HG03066 (cell line): ENCODE results near the gene PPP1R9A.

Experiments used
- ATAC-seq: cut with Tn5 transposase; IDR thresholded peaks from one replicate; pipeline ENCODE4 v1.9.1; 2021; ENCODE audit warnings: low read depth; ENCODE audit not compliant: unreplicated experiment

The PPP1R9A gene

DNA sequence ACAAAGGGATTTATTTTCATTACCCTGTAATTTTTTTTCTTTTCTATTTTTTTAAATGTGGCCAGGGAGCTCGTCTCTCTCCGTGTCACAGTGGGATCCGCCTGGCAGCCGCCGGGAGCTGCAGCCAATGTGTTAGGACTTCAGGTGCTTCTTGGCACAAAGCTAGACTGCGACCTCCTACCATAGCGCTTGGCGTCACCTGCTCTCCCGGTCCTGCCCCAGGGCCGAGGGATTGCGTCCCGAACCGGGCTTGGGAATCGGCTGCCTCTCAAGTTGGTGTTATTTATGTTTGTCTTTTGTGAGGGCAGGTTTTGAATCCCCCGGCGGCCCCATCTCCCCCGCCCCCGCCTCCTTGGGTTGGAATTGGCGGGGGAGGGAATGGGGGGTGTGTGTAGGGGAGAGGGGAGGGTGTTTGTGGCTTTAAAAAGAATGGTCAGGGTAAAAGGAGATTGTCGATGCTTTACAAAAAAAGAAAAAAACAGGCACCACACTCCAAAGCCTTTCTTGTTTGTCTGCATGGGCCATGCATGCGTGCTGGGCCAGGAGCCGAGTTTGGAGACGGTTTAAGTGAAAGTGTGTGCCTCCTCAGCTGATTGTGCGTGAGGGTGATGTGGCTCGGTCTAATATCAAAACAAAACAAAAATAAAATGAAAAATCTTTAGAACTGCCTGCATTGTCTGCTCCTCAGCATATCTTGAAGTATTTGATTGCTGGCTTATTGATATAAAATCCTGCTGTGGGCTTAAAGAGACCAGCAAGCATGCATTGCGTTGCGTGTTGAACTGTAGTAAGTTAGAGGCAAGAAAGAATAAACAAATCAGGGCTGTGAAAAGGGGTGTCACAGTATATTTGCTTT is 1.2 kb downstream of the PPP1R9A start:
- no peak for ATAC-seq

DNA sequence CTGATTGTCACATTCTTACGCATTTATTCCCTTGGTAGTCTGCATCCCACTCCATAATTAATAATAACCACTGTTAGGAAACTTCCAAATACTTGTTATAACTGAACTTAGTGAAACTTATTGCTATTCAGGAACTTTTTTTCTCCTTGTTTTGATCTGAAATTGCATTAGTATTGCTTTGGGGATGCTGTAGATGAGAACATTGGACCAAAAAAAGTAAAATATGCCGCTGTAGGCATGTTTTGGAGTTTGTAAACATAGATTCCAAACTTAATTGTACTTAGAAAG is 1.7 kb downstream of the PPP1R9A start:
- no peak for ATAC-seq

DNA sequence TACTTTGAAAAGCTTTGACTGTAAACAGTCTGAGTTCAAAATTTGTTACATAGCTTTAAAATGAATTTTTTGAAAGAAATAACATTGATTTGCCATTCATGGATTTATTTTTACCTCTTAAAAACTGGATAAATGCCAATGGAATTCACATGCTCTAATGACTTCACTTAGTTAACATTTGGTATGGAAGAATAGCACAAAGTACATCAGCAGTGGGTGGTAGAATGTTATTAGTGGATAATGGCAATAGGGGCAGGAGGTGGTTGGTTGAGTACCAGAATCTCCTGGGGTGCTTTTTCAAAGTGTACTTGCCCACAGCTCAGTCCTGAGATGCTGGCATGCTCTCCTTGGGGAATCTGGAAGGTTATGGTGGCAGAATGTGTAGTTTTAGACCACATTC is 4.7 kb downstream of the PPP1R9A start:
- no peak for ATAC-seq

DNA sequence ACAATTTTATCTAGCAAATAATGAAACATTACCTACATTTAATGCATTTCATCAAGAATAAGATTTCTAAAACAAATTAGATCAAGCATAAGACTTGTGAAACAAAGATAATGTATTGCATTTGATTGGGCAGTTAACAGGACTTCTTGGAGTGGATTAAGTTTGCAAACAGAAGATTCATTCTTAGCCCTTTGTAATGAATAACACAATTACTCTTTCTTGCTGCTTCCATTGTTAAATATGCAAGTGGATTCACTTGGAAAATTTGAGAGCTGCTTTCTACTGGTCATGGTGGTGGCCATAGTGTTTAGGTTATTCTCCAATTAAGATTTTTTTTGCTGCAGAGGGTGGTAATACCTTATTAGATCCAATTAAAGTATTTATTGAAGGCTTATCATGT is 6.0 kb downstream of the PPP1R9A start:
- no peak for ATAC-seq

DNA sequence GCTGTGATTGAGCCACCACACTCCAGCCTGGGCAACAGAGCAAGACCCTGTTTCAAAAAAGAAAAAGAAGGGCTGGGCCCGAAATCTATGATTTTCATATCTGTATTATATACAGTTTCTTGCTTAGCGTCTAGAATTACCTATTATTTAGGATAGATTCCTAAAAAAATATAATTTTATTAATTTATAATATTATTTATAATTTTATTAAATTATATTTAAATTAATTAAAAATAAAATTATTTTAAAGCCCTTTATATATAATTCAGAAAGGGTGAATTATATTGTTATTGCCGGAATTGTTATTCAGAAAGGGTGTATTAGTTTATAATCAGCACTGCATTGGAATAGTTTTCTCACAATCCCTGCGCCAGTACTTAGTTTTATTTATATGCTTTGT is 14.5 kb downstream of the PPP1R9A start:
- no peak for ATAC-seq

DNA sequence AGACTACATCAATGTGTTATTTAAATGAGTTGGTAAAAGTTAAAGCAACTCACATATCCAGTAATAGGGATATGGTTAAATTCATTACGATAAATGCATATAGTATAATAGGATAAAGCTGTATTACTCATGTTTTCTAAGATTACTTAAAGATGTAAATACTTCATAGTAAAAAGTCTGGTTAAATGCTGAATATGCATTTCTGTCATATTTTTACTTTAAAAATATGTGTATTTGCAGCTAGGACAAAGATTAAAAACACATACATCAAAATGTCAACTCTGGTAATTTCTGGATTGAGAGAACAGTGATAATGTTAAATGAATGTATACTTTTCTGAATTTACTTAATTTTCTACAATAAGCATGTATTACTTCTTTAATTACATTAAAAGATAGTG is 15.1 kb downstream of the PPP1R9A start:
- no peak for ATAC-seq

DNA sequence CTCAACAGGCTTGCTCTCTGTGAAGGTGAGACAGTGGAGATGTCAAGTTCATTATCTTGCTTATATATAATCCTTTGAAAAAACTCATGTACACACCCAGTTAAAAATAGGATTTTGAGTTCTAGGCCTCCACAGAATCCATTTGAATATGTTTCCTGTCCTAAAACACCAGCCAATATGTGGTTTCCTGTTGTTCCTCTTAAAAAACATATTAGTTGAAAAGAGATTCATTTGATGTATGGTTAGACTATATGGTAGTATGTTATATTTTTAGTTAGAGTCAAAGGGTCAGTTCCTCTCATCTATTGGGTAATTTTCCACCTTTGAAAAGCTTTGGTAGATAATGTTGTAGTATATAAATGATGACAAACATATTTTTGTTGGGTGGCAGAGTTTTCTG is 16.0 kb downstream of the PPP1R9A start:
- ATAC-seq: no peak

DNA sequence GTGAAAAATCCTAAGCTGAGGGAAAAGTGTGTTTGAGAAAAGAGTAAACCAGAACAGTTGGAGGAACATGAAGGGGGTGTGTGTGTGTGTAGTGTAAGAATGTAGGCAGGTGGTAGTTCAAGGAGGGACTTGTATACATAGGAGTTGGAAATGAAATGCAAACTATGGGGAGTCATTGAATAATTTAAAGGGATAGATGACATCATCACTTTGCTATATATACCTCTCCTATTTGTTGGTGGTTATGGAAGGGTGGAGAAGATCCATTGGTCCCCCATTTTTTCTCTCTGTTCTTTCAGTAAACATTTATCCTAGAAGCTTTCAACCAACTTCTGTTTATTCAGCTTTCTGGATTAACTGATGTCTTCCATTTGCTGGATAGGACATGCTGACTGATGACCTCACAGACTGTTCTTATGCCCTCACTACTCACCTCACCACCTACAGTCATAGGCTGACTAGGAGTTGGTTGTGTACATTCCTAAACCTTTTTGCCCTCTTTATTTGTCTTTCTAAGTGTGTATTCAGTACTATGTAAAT is 20.8 kb downstream of the PPP1R9A start:
- no peak for ATAC-seq

DNA sequence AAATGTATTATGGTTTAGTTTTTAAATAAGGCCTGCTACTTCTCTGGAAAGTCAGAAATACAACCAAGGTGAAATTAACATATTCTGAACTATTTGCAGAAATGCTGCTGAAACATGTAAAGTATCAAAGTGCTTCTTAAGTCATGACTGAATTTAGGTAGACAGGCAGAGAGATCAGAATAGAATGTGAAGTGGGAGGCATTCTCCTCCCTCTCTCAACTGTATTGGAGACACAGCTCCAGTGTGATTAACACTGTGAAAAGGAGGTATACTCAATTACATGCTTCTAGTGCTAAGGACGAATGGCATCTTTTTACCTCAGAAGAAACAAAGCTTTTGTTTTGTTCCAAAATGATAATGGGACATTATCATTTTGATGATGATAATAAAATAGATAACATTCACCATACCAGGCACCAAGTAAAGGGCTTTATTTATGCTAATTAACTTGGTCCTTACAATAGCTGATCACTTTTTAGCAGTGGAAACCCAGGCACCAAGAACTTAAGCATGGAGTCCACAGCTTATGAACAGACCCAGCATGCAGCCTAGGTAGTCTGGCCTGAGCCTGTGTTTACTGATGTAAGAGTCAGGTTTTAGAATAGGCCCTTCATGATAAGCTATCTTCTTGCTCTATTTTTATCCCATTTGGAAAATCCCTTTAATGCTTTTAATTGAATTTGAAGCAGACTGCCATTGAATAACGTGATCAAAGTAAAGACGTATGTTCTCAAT is 26.0 kb downstream of the PPP1R9A start:
- no peak for ATAC-seq

DNA sequence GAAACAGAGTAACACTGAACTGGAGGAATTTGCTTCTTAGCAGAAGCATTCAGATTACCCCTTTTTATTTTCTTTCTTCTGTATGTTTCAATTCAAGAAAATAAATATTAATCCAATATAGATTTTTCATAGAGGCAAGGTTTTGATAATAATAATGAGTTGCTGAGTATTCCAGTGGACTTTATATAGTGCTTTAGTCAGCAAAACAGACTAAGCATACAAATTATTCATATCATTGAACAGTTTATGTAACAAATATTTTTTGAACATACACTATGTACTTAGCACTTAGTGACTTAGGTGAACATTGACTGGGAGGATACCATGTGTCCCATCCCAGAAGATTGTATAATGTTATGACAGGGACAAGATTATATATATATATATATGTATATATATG is 32.0 kb downstream of the PPP1R9A start:
- ATAC-seq: no peak

DNA sequence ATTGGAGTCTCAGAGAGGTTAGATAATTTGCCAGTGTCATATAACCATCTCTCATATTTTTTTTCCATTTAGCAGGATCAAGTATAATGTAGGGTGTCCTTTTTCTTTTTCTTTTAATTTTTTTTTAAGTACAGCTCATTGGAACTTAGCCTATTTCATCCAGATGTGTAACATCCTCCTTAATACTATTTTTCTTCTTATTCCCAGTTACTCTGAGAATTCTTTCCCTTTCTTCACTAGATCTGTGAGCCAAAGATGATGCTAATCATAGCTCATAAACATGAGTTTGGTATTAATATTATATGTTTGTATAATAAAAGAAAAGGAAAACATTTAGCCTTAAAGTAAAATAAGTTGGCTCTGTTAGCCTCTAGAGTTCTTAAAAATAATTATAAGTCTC is 32.8 kb downstream of the PPP1R9A start:
- no peak for ATAC-seq

DNA sequence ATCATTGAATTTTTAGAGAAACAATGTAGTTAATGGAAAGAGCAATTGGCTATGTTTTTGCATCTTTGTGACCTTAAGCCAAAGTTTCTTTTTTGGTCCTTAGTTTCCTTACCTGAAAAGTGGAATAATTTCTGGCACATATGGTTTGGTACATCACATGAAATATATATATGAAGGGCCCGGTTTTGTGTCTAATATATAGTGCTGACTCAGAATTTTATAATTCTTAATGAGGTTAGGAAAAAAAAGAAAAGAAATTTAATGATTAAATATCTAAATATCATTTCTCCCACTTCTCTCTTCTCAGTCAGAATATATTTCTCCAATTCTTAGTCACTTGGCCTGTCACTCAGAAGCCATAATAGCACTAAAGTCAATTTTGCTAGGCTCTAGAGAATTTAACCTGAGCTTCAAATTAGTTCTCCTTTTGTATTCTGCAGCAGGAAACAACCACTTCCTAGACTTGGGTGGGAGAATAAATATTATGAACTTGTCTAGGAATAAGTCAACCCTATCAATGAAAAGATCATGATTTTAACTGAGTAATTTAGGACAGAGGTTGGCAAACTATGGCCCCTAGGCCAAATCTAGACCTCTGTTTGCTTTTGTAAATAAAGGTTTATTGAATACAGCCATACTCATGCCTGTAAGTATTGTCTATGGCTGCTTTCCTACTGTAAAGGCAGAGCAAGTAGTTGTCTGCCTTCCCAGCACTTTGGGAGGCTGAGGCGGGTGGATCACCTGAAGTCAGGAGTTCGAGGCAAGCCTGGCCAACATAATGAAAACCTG is 34.6 kb downstream of the PPP1R9A start:
- ATAC-seq: no peak

DNA sequence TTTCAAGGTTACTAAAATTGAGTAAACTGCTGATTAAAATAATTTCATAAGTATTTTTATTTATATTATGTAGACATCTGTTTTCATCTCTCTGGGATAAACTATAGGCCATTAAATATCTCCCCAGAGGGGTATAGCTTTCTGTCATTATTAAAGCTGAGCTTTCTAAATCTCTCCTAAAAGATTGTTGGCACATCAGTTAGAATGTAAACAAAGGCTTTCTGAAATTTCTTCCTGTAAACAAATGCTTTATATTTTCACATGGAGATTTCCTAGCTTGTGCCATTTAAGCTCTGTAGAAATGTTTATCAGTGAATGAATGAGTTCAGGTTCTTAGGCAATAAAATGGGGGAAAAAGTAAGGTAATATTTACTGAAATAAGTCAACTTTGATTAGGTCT is 35.7 kb downstream of the PPP1R9A start:
- no peak for ATAC-seq

DNA sequence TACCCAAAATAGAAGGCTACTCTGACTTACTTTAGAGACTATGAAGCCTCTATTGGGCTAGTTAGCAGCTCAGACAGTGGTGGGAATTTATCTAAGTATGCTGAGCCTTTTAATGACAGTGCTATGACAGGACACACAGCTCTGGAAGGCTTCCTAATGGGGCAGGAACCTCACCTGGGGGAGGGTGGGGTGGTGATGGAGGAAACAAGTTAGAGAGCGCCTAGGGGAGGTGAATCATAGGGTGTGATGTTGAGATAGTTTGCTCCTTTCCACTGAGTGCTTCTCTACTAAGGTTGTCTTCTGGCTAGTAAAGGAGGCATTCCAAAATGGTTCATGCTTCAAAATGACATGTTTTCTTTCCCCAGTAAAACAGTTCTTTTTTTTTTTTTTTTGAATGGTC is 42.1 kb downstream of the PPP1R9A start:
- no peak for ATAC-seq

DNA sequence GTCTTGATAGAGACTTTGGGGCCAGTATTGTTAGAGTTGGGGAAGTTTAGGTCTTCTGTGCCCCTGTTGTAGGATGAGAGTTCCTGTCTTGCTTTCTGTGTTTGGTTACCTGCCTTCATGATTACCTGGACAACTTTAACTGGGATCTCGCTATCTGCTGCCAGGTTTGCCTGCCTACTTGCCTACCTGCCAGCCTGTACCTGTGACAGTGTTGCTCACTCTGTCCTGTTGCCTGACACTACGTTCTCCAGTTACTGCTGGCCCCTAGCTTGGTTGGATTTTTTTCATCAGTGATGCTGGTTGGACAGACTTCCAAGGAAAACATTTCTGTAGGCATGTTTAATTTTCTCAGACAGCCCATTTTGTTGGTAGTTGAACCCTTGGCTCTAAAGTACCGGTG is 48.4 kb downstream of the PPP1R9A start:
- ATAC-seq: no peak

DNA sequence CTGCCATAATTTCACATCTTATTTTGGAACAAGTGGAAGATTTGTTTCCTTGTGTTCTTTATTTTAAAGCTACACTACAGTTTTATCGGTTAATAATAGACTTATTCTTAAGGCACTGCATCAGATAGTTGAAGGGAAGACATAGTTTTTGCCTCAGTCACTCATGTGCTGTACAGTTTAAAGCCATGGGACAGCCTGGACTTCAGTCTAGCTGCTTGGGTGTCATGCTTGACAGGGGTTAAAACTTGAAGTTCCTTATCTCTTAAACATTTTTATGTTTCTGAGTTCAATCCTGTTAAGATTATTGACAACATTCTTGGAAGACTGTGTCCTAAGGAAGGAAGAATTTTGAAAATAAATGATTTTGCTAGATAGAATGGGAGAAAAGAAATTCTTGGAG is 49.7 kb downstream of the PPP1R9A start:
- ATAC-seq: no peak

DNA sequence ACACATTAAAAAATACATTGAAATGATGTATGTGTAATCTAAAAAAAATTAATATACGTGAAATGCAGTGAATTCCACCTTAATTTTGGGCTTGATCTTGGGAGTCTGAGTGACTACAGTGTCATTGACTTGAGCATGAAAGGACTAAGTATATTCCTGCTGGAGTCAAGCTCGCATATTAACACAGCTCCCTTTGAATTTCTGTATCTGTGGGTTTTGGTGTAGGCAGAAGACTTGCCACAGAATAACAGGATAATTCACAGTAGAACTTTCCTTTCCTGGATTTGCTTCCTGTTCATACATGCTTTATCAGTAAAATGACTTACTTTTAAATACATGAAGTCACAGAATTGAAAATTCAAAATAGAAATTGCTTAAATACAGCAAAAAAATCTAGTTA is 55.3 kb downstream of the PPP1R9A start:
- no peak for ATAC-seq

DNA sequence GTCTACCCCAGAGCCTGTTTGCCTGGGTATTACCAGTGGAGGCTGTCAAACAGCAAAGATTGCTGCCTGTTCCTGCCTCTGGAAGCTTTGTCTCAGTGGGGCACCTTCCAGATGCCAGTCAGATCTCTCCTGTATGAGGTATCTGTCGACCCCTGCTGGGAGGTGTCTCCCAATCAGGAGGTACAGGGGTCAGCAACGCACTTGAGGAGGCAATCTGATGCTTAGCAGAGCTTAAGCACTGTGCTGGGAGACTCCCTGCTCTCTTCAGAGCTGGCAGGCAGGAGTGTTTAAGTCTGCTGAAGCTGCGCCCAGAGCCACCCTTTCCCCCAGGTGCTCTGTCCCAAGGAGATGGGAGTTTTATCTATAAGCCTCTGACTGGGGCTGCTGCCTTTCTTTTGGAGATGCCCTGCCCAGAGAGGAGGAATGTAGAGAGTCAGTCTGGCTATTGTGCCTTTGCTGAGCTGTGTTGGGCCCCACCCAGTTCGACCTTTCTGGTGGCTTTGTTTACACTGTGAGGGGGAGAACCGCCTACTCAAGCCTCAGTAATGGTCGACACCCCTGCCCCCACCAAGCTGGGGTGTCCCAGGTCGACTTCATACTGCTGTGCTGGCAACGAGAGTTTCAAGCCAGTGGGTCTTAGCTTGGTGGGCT is 62.2 kb downstream of the PPP1R9A start:
- ATAC-seq: no peak

DNA sequence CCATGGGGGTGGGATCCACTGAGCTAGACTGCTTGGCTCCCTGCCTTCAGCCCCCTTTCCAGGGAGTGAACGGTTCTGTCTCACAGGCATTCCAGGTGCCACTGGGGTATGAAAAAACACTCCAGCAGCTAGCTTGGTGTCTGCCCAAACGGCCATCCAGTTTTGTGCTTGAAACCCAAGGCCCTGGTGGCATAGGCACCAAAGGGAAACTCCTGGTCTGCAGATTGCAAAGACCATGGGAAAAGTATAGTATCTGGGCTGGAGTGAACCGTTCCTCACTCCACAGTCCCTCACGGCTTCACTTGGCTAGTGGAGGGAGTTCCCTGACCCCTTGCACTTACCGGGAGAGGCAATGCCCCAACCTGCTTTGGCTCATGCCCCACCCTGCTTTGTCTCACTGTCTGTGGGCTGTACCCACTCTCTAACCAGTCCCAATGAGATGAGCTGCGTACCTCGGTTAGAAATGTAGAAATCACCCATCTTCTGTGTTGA is 62.7 kb downstream of the PPP1R9A start:
- no peak for ATAC-seq

DNA sequence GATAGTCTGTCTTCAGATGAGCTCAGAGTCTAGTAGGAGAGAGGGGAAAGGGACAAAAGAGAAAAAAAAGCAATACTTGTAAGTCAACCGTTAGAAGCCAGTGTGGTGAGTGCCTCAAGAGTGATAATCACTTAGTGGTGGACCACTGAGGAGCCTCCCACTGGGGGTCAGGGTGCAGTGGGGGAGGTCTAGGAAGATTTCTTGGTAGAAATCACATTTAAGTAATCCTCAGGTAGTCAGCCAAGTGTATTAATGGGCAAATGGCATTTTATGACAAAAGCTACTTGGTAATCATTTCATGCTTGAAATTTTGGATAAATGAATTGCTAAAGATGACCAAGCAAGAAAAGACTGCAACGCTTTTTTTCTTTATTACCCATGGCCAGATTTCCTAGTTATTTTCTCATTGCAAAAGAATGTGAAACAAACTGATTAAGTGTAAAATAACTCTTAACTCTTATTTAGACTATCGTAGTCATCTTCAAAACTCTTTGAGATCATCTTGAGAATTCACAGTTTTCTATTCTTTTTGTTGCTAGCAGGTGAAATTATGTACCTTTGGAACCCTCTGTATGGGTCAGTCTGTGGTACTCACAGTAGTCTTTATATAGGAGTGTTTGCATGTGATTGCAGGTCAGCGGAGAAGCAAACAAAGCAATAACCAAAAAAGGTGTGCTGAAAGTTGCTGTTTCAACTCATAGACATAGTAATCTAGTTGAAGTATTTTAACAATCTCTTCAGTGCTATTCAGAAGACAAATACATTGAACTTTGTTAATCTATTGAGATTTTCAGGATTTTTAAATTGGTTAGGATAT is 63.9 kb downstream of the PPP1R9A start:
- ATAC-seq: no peak
